Hepatocyte (in vitro differentiated cells): ENCODE data around the gene ADGRL1.

Experiments
- EZH2 ChIP-seq: fragments of 200-600 bp; sonication (generic); IDR thresholded peaks from 2 replicates; pipeline ENCODE4 v1.6.1; 2016; ENCODE audit warnings: antibody characterized with exemption, mild to moderate bottlenecking, borderline replicate concordance
- EZH2phosphoT487 ChIP-seq: fragments of 200-600 bp; sonication (generic); IDR thresholded peaks from one replicate; pipeline ENCODE4 v1.6.1; 2018; ENCODE audit warnings: antibody characterized with exemption, mild to moderate bottlenecking, low read depth, moderate library complexity; ENCODE audit not compliant: unreplicated experiment, severe bottlenecking
- TF ChIP-seq, protein P1 (sequence below): fragments of 200-600 bp; sonication (generic); IDR thresholded peaks from 2 replicates; pipeline ENCODE4 v1.5.1; 2016; ENCODE audit warnings: antibody characterized with exemption, mild to moderate bottlenecking; ENCODE audit not compliant: poor library complexity

DNA sequence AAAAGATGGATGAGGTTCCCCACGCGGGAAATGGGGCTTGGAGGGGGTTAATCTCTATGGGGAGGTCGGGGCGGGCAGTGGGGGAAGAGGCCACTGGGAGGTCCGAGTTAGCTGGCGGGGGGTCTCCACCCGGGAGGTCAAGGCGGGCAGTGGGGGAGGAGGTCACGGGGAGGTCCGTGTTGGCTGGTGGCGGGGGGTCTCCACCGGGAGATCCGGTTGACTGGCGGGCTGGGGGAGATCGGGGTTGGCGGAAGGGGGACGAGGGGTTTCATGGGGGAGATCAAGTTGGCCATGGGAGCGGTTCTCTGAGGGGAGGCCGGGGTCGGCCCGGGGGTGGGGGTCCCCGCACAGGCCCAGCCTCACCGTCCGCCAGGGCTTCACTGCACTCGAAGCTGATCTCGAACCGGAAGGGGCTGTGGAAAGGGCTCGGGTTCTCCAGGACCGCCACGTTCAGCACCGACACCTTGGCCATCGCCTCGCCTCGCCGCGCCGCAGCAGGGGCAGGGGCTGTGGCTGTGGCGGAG lies 69.9 kb downstream of the ADGRL1 start:
- TF ChIP-seq, protein P1, sequence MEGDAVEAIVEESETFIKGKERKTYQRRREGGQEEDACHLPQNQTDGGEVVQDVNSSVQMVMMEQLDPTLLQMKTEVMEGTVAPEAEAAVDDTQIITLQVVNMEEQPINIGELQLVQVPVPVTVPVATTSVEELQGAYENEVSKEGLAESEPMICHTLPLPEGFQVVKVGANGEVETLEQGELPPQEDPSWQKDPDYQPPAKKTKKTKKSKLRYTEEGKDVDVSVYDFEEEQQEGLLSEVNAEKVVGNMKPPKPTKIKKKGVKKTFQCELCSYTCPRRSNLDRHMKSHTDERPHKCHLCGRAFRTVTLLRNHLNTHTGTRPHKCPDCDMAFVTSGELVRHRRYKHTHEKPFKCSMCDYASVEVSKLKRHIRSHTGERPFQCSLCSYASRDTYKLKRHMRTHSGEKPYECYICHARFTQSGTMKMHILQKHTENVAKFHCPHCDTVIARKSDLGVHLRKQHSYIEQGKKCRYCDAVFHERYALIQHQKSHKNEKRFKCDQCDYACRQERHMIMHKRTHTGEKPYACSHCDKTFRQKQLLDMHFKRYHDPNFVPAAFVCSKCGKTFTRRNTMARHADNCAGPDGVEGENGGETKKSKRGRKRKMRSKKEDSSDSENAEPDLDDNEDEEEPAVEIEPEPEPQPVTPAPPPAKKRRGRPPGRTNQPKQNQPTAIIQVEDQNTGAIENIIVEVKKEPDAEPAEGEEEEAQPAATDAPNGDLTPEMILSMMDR = no peak
- TF ChIP-seq EZH2 (no peak), EZH2phosphoT487 (no peak)
